ENCODE results near the gene KLHL22.
"Not testable (repeated sequence)": the region's sequence is repeated elsewhere in the genome, so short reads cannot be mapped to it uniquely, and the experiment has no call there.

Gene KLHL22

DNA sequence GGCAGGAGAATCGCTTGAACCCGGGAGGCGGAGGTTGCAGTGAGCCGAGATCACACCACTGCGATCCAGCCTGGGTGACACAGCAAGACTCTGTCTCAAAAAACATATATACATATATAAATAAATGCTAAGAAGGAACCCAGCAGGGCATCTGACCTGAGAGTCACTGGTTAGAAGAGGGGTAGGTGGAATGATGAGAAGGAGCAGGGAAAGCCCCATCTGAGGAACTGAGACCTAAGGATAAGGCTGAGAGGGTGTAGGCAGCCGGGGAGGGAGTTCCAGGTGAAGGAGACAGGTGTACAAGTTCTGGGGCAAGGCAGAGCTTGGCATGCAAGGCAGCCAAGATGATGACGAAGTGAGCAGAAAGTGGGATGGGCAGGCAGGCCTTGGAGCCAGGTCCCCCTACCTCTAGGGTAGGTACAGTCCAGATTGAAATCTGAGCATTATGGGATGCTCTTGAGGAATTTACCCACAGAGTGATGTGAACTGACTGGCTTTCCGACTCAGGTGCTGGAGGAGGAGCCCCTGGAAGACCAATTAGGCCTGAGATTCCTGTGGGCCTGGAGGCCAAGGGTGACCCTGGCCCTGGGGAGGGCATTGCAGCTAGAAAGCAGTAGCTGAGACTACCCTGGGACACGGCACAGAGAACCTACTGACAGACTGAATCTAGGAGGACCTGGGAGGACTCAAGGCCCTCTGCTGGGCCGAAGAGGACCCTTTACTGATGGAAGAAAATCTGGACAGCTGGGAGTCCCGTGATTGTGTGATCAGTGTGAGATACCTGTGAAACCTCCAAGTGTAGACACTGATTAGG, 22.8 kb downstream of the KLHL22 start:
- no peak for DNase-seq (ENCODE audit: extremely low read depth in 1 of 2, low read depth in 1 of 2)

DNA sequence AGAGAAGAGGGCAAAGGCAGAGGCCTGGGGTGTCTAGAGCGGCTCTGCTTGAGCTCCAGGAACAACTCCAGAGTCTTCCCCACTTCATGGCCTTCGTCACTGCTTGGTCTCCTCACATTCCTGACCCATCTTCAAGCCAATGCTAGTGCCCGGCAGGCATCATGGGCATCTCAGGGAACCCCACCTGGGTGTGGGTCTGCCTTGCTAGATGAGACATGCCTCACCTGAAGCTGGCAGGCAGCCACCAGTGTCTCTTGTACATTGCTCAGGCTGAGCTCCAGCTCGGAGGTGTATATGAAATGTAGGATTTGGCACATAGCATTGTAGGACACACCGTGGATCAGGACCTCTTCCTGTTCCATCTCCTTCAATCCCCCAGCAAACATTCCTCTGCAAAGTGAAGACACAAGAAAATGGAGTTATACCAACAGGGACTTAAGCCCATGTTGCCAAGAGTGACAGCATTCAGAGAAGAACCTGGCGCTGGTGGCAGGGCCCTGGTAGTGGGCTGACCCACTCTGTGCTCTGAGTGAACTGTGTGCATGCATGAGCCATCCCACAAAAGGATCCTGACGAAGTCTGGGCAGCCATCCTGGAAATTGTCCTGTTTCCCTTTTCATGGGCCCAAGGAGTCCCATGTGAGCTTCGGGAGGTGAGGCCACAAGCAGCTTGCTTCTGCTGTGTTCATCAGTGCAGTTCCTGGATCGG, 24.3 kb downstream of the KLHL22 start:
- DNase-seq (ENCODE audit: extremely low read depth in 1 of 2, low read depth in 1 of 2), result no peak

DNA sequence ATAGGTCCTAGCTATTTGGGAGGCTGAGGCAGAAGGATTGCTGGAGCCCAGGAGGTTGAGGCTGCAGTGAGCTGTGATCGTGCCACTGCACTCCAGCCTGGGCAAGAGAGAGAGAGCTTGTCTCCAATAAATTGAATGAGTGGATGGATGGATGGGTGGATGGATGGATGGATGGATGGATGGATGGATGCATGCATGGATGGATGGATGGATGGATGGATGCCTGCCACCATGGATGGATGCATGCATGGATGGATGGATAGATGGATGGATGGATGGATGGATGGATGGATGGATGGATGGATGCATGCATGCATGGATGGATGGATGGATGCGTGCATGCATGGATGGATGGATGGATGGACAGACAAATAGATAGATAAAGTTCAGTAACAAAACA, 25.1 kb downstream of the KLHL22 start:
- not testable (repeated sequence) for DNase-seq (ENCODE audit: extremely low read depth in 1 of 2, low read depth in 1 of 2)

DNA sequence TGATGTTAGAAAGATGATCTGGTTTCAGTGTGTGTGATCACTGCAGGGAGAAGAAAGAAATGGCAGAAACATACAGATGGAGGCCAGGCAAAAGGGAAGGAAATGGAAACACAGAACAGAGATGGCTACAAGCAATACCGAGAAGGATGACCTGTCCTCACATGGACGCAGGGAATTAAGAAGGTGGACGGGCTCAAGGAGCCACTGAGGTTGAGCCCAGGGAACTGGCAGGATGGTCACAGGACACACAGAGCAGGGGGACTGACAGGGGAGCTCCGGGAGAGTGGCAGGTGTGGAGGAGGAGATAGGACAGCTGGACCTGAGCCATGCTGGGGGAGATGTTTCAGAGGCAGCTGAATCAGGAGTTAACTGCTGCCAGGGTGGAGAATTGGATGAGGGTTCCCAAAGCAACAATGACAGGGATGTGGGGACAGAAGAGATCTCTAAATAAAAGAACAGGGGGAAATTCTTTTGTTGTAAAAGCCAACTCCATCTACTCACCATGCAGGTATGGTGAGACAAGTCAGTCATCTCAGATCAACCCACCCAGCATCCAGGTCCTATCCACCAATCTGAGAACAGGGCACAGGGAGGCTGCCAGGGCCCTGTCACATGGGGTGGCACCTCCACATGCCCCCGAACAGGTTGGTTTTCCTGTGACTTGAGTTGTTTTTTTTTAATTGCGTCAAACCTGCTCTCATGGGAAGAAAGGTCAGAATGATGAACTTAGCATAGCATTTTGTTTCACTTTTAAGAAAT, 26.3 kb downstream of the KLHL22 start:
- no peak for DNase-seq (ENCODE audit: extremely low read depth in 1 of 2, low read depth in 1 of 2)

DNA sequence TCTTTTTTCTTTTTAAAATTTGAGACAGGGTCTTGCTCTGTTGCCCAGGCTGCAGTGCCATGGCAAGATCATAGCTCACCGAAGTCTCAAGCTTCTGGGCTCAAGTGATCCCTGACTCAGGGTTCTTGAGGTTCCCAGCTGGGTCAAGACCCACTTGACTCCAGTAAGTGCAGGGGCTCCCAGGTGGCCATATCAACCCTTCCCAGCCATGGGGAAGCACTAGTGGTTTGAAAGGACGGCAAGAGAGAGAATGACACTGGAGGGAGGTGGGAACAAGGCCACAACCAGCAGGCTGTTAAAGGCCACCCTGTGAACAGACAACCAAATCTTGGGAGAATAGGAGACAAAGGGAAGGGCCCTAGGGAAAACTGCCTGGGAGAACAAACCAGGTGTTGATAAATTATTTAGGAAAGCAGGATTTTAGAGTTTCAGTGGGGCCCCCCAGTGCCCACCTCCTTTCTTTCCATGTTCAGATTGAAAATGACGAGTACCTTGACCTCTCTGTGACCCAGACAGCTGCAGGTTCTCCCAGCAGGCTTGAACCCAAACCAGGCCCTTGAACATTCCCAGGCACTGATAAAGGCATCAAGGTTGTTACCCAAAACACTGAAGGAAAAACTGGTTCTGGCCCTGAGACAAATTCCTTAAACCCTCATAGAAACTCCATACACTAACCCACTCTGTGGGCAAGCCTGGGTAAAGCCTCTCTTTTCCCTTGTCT, 28.8 kb downstream of the KLHL22 start:
- no peak for DNase-seq (ENCODE audit: extremely low read depth in 1 of 2, low read depth in 1 of 2)

DNA sequence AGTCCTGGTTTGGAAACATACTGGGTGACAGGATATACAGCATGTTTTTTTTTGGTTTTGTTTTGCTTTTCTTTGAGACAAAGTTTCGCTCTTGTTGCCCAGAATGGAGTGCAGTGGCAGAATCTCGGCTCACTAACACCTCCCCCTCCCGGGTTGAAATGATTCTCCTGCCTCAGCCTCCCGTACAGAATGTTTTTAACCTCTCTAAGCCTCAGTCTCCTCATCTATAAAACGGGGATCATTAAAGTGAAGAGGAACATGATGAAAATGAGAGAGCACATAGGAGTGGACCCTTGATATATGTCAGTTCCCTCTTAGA, 29.9 kb downstream of the KLHL22 start:
- DNase-seq (ENCODE audit: extremely low read depth in 1 of 2, low read depth in 1 of 2), result no peak

DNA sequence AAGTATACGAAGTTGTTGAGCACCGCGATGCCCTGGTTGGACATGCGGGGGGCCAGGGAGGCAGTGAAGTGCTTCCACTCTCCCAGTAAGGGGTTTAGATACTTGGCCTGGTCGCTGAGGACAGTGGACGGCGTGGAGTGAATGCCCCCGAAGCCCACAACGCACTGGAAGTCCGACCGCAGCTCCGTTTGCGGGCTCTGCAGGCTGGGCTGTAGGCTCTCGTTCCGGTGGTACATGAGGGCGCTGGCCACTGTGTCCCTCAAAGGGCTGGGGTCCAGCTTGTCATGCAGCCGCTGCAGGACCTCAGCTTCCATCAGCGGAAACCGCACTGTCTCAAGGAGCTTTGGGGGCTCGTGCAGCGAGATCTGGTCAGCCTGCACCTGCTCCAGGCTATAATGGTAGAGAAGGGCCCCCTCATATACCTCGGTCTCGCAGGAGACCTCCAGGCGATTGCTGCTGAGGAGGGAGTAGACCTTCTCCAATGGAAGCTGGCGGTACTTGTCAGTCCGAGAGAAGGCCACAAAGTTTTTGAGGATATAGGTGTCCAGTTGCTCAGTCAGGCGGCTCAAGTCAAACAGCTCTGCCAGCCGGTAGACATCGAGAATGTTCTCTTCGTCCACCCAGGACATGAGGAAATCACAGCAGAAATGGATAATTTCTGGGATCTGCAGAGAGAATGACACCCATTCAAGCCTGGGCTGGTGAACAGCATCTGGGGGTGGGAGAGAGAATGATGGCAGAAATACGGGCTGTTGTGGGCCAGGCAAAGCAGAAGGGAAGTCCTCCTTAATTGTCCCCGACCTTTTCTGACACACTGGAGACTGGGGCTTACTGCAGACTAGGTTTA, 30.5 kb downstream of the KLHL22 start:
- no peak for DNase-seq (ENCODE audit: extremely low read depth in 1 of 2, low read depth in 1 of 2)

DNA sequence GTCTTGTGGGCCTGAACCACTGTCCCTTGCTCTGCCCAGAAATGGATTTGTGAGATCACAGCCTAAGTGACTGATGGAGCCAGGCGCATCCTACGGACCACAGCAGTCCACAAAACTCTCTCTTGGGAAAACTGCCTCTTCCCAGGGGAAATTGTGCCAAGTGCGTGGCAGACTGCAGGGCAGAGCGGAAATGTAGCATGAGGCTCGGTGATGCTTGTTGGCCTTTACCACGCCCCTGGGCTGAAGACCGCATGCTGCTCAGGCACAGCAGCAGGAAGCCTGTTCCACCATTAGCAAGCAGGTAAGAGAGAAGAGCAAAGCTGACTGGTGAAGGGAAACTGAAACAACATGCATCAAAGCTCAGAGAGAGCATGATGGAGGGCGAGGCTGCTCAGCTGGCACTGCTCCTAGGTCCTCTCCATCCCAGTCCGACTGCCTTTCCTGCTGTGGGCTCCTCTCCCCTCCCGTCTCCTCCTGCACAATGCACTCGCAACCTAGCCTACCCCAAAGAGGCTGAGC, 31.4 kb downstream of the KLHL22 start:
- peak in 1 of 2 donors; percentile 37 for DNase-seq (ENCODE audit: extremely low read depth in 1 of 2, low read depth in 1 of 2)

DNA sequence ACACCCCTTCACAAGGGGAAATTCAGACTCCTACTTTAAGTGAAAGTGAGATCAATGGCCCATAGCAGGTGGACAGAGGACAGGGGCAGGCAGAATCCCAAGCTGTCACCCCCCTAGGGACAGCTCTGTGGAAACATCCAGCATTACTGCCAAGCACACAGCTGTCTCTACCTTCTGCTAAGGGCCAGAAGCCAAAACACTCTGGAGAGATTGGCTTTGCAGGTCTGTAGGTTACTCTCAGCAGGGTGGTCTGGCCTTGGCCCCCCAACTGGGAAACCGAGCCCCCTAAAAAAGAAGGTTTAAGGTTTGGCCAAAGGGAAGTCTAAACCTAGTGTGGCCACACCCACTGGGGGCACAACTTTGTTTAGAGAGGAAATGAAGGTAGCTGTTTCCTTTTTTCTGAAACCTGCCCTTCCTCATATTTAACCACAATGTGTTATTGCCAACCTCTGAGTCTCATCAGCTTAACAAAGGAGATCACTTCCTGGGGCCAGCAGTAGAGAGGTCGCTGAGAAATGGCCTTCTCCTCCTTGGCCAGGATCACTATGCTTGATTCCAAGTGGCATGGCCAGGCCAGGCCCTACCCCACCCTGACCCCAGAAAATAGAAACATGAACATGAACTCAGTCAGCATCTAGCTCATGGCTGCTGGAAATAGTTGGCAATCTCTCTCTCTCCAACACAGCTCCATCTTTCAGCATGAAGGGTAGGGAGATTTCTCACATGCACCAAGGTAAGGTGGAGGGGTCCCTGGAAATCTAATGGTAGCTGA, 32.1 kb downstream of the KLHL22 start:
- DNase-seq (ENCODE audit: extremely low read depth in 1 of 2, low read depth in 1 of 2), result no peak

DNA sequence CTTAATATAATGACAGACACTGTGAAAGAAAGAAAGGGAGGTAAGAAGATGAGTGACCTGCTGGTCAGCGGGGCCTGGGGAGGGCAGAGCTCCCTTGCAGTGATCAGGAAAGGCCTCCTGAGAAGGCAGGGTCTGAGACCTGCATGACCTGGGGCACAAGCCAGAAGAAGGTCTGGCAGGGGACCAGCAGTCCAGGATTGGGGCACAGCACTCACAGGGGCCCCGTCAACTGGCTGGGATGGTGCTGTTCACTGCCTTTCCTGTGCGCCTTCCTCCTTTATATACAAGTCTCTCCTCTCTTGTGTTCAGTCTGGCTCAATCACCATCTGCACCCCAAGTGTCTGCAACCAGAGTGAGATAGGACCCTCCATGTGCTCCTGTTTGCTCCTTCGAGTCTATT, 35.7 kb downstream of the KLHL22 start:
- no peak for DNase-seq (ENCODE audit: extremely low read depth in 1 of 2, low read depth in 1 of 2)

DNA sequence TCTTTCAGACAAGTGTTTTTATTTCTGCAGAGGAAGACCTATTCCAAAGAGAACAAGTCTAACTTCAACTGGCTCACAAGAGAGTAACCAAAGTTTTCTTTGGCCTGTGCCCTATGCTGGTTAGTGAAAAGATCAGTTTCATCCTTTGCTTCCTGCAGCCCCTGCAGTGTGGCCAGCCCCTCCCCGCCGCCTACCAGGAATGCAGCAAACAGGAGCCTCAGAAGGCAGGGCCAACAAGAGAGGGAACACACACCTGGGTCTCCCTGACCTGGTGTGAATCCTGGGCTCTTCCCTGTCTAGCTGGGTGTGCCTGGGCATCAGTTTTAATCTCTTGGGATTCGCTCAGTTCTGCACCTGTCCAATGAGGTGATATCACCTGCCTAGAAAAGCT, 36.4 kb downstream of the KLHL22 start:
- DNase-seq (ENCODE audit: extremely low read depth in 1 of 2, low read depth in 1 of 2), result no peak

DNA sequence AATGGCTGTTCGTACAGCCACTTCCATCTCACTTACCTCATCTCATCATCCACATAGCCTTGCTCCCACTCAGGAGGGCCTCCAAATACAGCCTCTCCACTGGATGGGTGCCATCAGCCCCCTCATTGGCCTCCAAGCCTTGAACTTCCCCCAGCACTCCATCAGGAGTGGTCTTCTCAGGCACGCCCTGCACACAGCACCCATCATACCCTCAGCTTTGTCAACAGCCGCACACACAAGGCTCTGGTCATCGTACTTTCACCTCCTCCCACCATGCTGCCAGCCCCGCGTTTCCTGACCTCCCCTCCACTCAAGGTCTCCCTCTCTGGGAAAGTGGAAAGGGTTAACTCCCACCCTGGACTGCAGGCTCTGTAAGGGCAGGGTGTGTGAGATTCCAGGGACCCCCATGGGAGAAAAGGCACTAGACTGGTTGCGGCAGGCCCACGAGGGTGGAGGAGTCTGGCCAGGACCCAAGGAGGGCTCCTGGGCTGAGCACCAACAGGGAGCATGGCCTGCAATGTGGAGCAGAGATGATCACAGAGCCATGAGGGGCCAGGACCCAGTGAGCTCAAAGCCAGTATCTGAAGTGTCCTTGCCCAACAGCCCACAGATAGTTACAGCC, 37.0 kb downstream of the KLHL22 start:
- no peak for DNase-seq (ENCODE audit: extremely low read depth in 1 of 2, low read depth in 1 of 2)

DNA sequence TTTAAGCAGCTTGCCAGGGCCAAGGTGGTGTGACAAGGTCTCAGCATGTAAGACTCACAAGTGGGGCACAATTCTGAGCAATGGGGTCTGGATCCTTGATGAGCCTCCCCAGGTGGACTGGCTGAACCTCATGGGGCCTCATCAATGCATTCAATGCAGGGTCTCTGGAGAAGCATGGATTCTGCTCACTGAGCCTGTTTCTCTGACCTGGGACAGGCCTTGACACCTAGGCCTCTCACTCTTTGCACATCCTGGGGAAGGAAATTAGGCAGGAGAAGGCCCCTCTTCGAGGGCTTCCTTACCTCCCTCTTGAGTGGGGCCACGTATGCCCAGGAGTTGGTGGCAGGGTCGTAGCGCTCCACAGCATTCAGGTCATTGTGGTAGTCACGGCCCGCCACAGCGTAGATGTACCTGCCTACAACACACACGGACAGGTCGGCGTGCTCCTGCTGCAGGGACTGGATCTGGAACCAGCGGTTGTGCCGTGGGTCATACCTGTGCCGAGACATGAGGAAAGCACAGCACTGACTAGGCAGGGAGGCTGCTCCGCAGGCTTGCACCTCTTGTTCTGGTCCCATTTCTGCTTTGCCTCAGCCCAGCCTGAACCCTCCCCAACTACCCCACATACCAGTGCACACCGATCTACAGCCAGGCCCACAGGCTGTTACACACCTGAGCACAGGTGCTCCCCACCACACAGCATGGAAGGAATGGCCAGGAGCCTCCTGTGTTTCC, 37.9 kb downstream of the KLHL22 start:
- DNase-seq (ENCODE audit: extremely low read depth in 1 of 2, low read depth in 1 of 2), result no peak

DNA sequence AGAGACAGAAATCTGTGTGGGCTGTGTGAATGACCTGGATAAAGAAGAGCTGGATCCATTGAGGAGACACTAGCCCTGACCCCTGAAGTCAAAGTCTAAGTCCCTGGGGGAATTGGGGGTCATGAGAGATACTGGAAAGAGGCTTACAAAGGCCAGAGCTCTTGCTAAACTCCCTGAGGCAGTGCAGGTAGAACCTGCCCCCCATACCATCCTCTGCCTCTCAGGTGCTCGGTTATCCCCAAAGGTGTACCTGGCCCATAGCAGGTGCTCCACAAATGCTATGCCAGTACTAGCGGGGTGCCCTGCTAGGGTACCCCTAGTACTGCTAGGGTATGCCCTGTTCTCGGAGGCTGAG, 38.9 kb downstream of the KLHL22 start:
- no peak for DNase-seq (ENCODE audit: extremely low read depth in 1 of 2, low read depth in 1 of 2)

DNA sequence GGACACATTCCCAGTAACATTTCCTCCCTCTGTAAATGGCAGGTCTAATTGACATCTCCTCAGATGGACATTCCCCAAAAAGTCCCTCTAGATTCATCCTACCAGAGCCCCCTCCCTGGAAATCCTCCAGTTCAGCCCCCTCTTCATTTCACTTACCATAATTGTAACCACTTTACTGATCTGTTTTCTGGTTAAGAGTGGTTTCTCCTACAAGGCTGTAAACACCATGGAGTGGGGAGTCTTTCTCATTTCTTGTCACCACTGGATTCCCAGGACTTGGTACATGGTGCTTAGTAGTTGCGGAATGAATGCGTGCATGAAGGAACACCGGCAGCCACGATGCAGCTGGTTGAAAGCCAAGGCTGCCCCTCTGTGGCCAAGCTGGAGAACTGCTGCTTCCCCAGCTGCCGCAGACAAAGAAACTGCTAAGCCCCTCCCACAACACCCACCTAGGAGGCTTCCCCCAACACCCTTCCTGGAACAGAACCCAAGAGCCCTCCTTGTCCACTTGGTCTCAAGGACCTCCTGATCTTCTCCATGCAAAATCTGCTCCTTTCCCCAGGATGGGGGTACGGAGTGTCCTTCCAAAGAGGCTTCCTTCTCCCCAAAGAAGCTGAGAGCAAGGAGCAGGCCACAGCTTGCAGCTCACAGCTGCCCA, 39.4 kb downstream of the KLHL22 start:
- DNase-seq (ENCODE audit: extremely low read depth in 1 of 2, low read depth in 1 of 2), result peak; percentile 27 to 54

DNA sequence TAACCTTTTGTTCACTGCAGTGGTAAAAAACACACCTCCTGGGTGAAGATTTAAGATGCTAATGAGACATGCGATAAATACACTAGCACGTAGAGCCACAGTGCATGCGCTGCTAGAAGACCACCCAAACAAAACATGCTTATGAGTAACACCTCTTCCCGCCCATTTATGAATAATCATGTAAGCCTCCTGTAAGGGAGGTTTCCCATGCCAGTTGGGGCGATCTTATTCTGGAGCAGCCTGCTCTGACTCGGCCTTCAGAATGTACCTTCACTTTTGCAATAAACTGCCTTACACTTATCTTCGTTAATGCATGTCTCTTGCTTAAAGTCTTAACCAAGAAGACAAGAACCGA, 39.9 kb downstream of the KLHL22 start:
- no peak for DNase-seq (ENCODE audit: extremely low read depth in 1 of 2, low read depth in 1 of 2)

DNA sequence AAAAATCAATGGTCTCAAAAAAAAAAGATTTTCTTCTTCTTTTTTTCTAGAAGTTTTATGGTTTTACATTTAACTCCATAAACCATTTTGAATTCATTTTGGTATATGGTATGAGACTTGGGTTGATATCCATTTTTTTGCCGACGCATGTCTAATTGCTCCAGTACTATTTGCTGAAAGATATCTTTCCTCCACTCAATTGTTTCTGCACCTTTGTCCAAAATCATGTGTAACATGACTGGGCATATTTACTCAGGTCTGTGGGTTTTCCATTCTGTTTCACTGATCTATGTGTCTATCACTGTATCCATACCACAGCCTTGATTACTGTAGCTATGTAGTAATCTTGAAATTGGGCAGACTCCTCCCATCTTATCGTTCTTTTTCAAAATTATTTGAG, 42.4 kb downstream of the KLHL22 start:
- no peak for DNase-seq (ENCODE audit: extremely low read depth in 1 of 2, low read depth in 1 of 2)

DNA sequence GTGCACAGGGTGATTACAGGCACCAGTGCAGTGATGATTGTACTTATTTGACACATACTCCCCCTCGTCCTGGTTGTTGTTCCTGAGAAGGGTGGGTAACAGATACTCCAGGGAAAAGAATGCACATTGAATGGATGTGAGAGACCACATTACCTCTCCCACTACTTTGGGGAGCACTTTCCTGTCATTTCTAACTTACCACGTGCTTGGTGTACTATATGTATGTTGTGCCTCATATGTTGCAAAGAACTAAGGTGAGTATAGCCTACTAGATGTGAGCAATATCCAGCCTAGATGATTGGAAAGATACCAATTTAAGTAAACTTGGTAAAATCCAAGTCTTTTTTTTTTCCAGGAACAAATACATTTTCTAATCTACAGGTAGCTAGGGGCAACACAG, 43.7 kb downstream of the KLHL22 start:
- DNase-seq (ENCODE audit: extremely low read depth in 1 of 2, low read depth in 1 of 2), result no peak
